Measurements from ENCODE around the gene TMEM31.

Gene TMEM31

DNA sequence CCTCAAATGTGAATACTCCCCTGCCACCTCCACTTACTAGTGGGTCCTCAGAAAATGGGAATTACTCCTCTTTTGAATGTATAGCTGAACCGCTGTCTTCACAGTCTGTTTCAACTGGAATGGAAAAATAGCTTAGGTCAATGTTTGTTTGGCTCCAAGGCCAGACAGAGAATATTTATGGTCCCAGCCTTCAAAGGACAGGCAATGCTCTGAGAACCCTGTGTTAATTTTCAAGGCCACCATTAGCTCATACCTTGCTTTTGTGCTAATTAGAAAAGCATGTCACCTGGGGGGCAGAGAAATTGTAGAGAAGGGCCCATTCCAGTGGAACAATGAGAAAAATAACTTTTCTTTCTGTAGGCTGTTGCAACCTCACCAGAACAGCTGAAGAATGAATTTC is 19.6 kb upstream of the TMEM31 start:
- Histone ChIP-seq H3K4me1 (ENCODE audit: insufficient read depth, low read length) (peaks cover 17% of the 10 kb centered on the region), H3K4me3 (ENCODE audit: low read depth in 1 of 2, low read length in 2 of 2) (no peak overlapping the region), H3K27me3 (ENCODE audit: insufficient read depth, low read length, poor library complexity) (no peaks in the 10 kb centered on the region), H3K9ac (ENCODE audit: low read depth, low read length) (no peak overlapping the region), H3K36me3 (ENCODE audit: insufficient read depth, low read length) (no peaks in the 10 kb centered on the region), H3K9me3 (ENCODE audit: insufficient read depth, low read length, severe bottlenecking) (no peaks in the 10 kb centered on the region), H2AFZ (ENCODE audit: low read depth, low read length) (no peak overlapping the region), H3K4me2 (ENCODE audit: insufficient read depth, low read length) (no peak overlapping the region), H3K79me2 (ENCODE audit: insufficient read depth, low read length) (peaks cover 17% of the 10 kb centered on the region), H4K20me1 (ENCODE audit: insufficient read depth, low read length) (no peaks in the 10 kb centered on the region), H3K27ac (ENCODE audit: low read length) (no peak overlapping the region)
- TF ChIP-seq EZH2 (IDR thresholded peaks at IDR 0.05; ENCODE audit: borderline replicate concordance, low read depth, low read length, severe bottlenecking), result no peak
- TF ChIP-seq, protein P1, sequence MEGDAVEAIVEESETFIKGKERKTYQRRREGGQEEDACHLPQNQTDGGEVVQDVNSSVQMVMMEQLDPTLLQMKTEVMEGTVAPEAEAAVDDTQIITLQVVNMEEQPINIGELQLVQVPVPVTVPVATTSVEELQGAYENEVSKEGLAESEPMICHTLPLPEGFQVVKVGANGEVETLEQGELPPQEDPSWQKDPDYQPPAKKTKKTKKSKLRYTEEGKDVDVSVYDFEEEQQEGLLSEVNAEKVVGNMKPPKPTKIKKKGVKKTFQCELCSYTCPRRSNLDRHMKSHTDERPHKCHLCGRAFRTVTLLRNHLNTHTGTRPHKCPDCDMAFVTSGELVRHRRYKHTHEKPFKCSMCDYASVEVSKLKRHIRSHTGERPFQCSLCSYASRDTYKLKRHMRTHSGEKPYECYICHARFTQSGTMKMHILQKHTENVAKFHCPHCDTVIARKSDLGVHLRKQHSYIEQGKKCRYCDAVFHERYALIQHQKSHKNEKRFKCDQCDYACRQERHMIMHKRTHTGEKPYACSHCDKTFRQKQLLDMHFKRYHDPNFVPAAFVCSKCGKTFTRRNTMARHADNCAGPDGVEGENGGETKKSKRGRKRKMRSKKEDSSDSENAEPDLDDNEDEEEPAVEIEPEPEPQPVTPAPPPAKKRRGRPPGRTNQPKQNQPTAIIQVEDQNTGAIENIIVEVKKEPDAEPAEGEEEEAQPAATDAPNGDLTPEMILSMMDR (IDR thresholded peaks at IDR 0.05; ENCODE audit: borderline replicate concordance, extremely low read depth, low read length, poor library complexity, severe bottlenecking), result no peak
- DNase-seq (no peak), ATAC-seq (ENCODE audit: insufficient read depth, low read depth) (no peak)

DNA sequence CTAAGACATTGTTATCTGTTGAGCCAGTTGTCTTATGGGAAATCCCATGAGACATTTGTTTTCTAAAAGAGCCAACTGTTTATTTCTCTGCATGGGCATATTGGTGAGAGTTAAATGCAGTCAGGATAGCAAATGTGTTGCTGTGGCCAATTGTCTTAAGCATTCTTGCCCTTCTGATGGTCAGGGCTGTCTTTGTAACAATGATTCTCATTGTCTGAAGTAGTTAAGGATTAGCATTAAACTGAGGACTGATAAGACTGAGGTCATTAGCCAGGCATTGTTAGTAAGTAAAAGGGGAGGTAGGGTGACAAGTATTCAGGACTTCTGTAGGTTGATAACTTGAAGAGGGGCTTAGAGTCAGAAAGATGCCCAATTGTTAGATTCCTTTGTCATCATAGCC is 13.0 kb upstream of the TMEM31 start:
- Histone ChIP-seq H3K4me3 (ENCODE audit: low read depth in 1 of 2, low read length in 2 of 2) (no peak overlapping the region), H3K4me2 (ENCODE audit: insufficient read depth, low read length) (no peak overlapping the region), H3K4me1 (ENCODE audit: insufficient read depth, low read length) (no peaks in the 10 kb centered on the region), H4K20me1 (ENCODE audit: insufficient read depth, low read length) (no peaks in the 10 kb centered on the region), H3K9me3 (ENCODE audit: insufficient read depth, low read length, severe bottlenecking) (no peaks in the 10 kb centered on the region), H3K79me2 (ENCODE audit: insufficient read depth, low read length) (no peaks in the 10 kb centered on the region), H3K27me3 (ENCODE audit: insufficient read depth, low read length, poor library complexity) (no peaks in the 10 kb centered on the region), H3K27ac (ENCODE audit: low read length) (no peak overlapping the region), H3K36me3 (ENCODE audit: insufficient read depth, low read length) (no peaks in the 10 kb centered on the region), H2AFZ (ENCODE audit: low read depth, low read length) (no peak overlapping the region), H3K9ac (ENCODE audit: low read depth, low read length) (no peak overlapping the region)
- TF ChIP-seq, protein P1 (IDR thresholded peaks at IDR 0.05; ENCODE audit: borderline replicate concordance, extremely low read depth, low read length, poor library complexity, severe bottlenecking), result no peak
- TF ChIP-seq EZH2 (IDR thresholded peaks at IDR 0.05; ENCODE audit: borderline replicate concordance, low read depth, low read length, severe bottlenecking), result no peak
- no peak for DNase-seq
- ATAC-seq (ENCODE audit: insufficient read depth, low read depth), result no peak

- Histone ChIP-seq H3K9ac (ENCODE audit: low read depth, low read length) (no peak overlapping the region), H4K20me1 (ENCODE audit: insufficient read depth, low read length) (no peaks in the 10 kb centered on the region), H3K27ac (ENCODE audit: low read length) (no peak overlapping the region), H3K27me3 (ENCODE audit: insufficient read depth, low read length, poor library complexity) (no peaks in the 10 kb centered on the region), H3K4me1 (ENCODE audit: insufficient read depth, low read length) (no peaks in the 10 kb centered on the region), H2AFZ (ENCODE audit: low read depth, low read length) (no peak overlapping the region), H3K4me2 (ENCODE audit: insufficient read depth, low read length) (no peak overlapping the region), H3K4me3 (ENCODE audit: low read depth in 1 of 2, low read length in 2 of 2) (no peak overlapping the region), H3K36me3 (ENCODE audit: insufficient read depth, low read length) (no peaks in the 10 kb centered on the region), H3K9me3 (ENCODE audit: insufficient read depth, low read length, severe bottlenecking) (no peaks in the 10 kb centered on the region), H3K79me2 (ENCODE audit: insufficient read depth, low read length) (no peaks in the 10 kb centered on the region)
- no peak for TF ChIP-seq EZH2 (IDR thresholded peaks at IDR 0.05; ENCODE audit: borderline replicate concordance, low read depth, low read length, severe bottlenecking)
- TF ChIP-seq, protein P1 (IDR thresholded peaks at IDR 0.05; ENCODE audit: borderline replicate concordance, extremely low read depth, low read length, poor library complexity, severe bottlenecking), result no peak
- DNase-seq (no peak), ATAC-seq (ENCODE audit: insufficient read depth, low read depth) (no peak)
Observed at GRCh38 chrX:103699243-103699642, 11.5 kb upstream of the TMEM31 start.

- Histone ChIP-seq H3K4me3 (ENCODE audit: low read depth in 1 of 2, low read length in 2 of 2) (no peak overlapping the region), H3K79me2 (ENCODE audit: insufficient read depth, low read length) (no peaks in the 10 kb centered on the region), H3K27me3 (ENCODE audit: insufficient read depth, low read length, poor library complexity) (no peaks in the 10 kb centered on the region), H3K36me3 (ENCODE audit: insufficient read depth, low read length) (no peaks in the 10 kb centered on the region), H3K27ac (ENCODE audit: low read length) (no peak overlapping the region), H3K9ac (ENCODE audit: low read depth, low read length) (no peak overlapping the region), H2AFZ (ENCODE audit: low read depth, low read length) (no peak overlapping the region), H4K20me1 (ENCODE audit: insufficient read depth, low read length) (no peaks in the 10 kb centered on the region), H3K9me3 (ENCODE audit: insufficient read depth, low read length, severe bottlenecking) (no peaks in the 10 kb centered on the region), H3K4me2 (ENCODE audit: insufficient read depth, low read length) (no peak overlapping the region), H3K4me1 (ENCODE audit: insufficient read depth, low read length) (no peaks in the 10 kb centered on the region)
- no peak for ATAC-seq (ENCODE audit: insufficient read depth, low read depth)
- DNase-seq, result no peak
- TF ChIP-seq EZH2 (IDR thresholded peaks at IDR 0.05; ENCODE audit: borderline replicate concordance, low read depth, low read length, severe bottlenecking), result no peak
- TF ChIP-seq, protein P1 (IDR thresholded peaks at IDR 0.05; ENCODE audit: borderline replicate concordance, extremely low read depth, low read length, poor library complexity, severe bottlenecking), result no peak
Observed at GRCh38 chrX:103704863-103705262, 5.8 kb upstream of the TMEM31 start.
